Calu3 (cell line): ENCODE measurements around the gene CYTH1. TPM values are rescaled to one million over a fixed set of nuclear protein-coding genes. Genes with fewer than 3 reads are reported as not detected.

Experiments used
- BruUV-seq: library from RNA; stranded (reverse); fragments of 400-500 nt; replicated peaks from 2 replicates; lab custom pipeline; 2021; lab: Mats Ljungman, UMichigan
- CTCF ChIA-PET: fragments of 300-600 bp; sonication (Branson Sonifier 250); formaldehyde crosslinking; loops from one replicate; lab custom pipeline; 2022; ENCODE audit warnings: antibody characterized with exemption; lab: Charles Lee
- DNase-seq: peaks from one replicate; pipeline ENCODE4 v3.0.0; 2022
- H3K27ac Mint-ChIP-seq: one replicate; pipeline ENCODE4 v1.8.0; 2022; ENCODE audit warnings: mixed read lengths; ENCODE audit not compliant: unreplicated experiment
- H3K27me3 Mint-ChIP-seq: one replicate; pipeline ENCODE4 v1.8.0; 2022; ENCODE audit warnings: mixed read lengths; ENCODE audit not compliant: unreplicated experiment
- H3K36me3 Mint-ChIP-seq: one replicate; pipeline ENCODE4 v1.8.0; 2022; ENCODE audit warnings: mild to moderate bottlenecking, moderate library complexity, mixed read lengths; ENCODE audit not compliant: insufficient read depth, unreplicated experiment
- H3K4me1 Mint-ChIP-seq: one replicate; pipeline ENCODE4 v1.8.0; 2022; ENCODE audit warnings: mild to moderate bottlenecking, low read depth, mixed read lengths; ENCODE audit not compliant: unreplicated experiment
- H3K4me3 Mint-ChIP-seq: one replicate; pipeline ENCODE4 v1.8.0; 2022; ENCODE audit warnings: mild to moderate bottlenecking, low read depth, moderate library complexity, mixed read lengths; ENCODE audit not compliant: unreplicated experiment
- H3K9me3 Mint-ChIP-seq: one replicate; pipeline ENCODE4 v1.8.0; 2022; ENCODE audit warnings: low read depth, mixed read lengths; ENCODE audit not compliant: unreplicated experiment
- CTCF ChIP-seq: fragments of 200-600 bp; IDR thresholded peaks from one replicate; pipeline ENCODE4 v1.8.0; 2022; ENCODE audit warnings: antibody characterized with exemption; ENCODE audit not compliant: unreplicated experiment
- intact Hi-C: fragments of 100-400 bp; cut with micrococcal nuclease; formaldehyde crosslinking; loops from one replicate; pipeline ENCODE4 v1.10.0; 2022; ENCODE audit not compliant: unreplicated experiment
- total RNA-seq: library from RNA; stranded (reverse); gene quantifications from 2 replicates; pipeline ENCODE4 v1.2.3, GENCODE V29; 2022

Gene CYTH1
- total RNA-seq, 1 experiment from 2014 or later: 40.5 TPM

GRCh38 chr17:78731904-78732303, 50.2 kb downstream of the CYTH1 start:
- H3K27me3 Mint-ChIP-seq: no peaks in the 10 kb centered on the region
- intact Hi-C loops: no loop called here
- no peak for DNase-seq
- H3K4me1 Mint-ChIP-seq: peaks cover 23% of the 10 kb centered on the region
- H3K36me3 Mint-ChIP-seq: peaks cover 21% of the 10 kb centered on the region
- BruUV-seq: no TSS peak
- TF ChIP-seq CTCF: no peak
- no peak overlapping the region for H3K27ac Mint-ChIP-seq
- no peak overlapping the region for H3K4me3 Mint-ChIP-seq
- H3K9me3 Mint-ChIP-seq: no peaks in the 10 kb centered on the region
- CTCF ChIA-PET: no interaction called here

GRCh38 chr17:78729641-78730040, 52.4 kb downstream of the CYTH1 start:
- TF ChIP-seq CTCF: no peak
- H3K4me1 Mint-ChIP-seq: peaks cover 19% of the 10 kb centered on the region
- CTCF ChIA-PET: no interaction called here
- H3K27ac Mint-ChIP-seq: no peak overlapping the region
- no peaks in the 10 kb centered on the region for H3K36me3 Mint-ChIP-seq
- H3K4me3 Mint-ChIP-seq: no peak overlapping the region
- BruUV-seq: no TSS peak
- no peaks in the 10 kb centered on the region for H3K27me3 Mint-ChIP-seq
- no peaks in the 10 kb centered on the region for H3K9me3 Mint-ChIP-seq
- DNase-seq: no peak
- intact Hi-C loops: no loop called here

- Mint-ChIP-seq H3K27me3 (no peaks in the 10 kb centered on the region), H3K4me3 (no peak overlapping the region), H3K27ac (no peak overlapping the region), H3K9me3 (no peaks in the 10 kb centered on the region), H3K4me1 (peaks cover 25% of the 10 kb centered on the region), H3K36me3 (no peaks in the 10 kb centered on the region)
- CTCF ChIA-PET: interaction anchor here (0.6 to 1.0 kb wide), 2 partner anchors 289 to 306 kb away, joined by 3 read pairs; no protein-coding TSS in a partner anchor
- DNase-seq: no peak
- TF ChIP-seq CTCF: no peak
- intact Hi-C loops: no loop called here
- no TSS peak for BruUV-seq
These were observed 53.6 kb downstream of the CYTH1 start for GRCh38 chr17:78728495-78728894.

GRCh38 chr17:78727476-78728229, 54.4 kb downstream of the CYTH1 start:
- no TSS peak for BruUV-seq
- CTCF ChIA-PET: interaction anchor here (1.0 kb wide), 1 partner anchor 305 kb away, joined by 3 read pairs; no protein-coding TSS in a partner anchor
- intact Hi-C loops: no loop called here
- DNase-seq: no peak
- H3K27me3 Mint-ChIP-seq: no peaks in the 10 kb centered on the region
- no peak overlapping the region for H3K4me3 Mint-ChIP-seq
- no peak for TF ChIP-seq CTCF
- H3K4me1 Mint-ChIP-seq: peaks cover 21% of the 10 kb centered on the region
- no peak overlapping the region for H3K27ac Mint-ChIP-seq
- H3K36me3 Mint-ChIP-seq: no peaks in the 10 kb centered on the region
- H3K9me3 Mint-ChIP-seq: no peaks in the 10 kb centered on the region
